ENCODE results near the gene RASGRF1. TPM values are rescaled to one million over a fixed set of nuclear protein-coding genes. Genes with fewer than 3 reads are reported as not detected.

RASGRF1 gene
- total RNA-seq, 1 donor from 2014 or later: not detected

DNA sequence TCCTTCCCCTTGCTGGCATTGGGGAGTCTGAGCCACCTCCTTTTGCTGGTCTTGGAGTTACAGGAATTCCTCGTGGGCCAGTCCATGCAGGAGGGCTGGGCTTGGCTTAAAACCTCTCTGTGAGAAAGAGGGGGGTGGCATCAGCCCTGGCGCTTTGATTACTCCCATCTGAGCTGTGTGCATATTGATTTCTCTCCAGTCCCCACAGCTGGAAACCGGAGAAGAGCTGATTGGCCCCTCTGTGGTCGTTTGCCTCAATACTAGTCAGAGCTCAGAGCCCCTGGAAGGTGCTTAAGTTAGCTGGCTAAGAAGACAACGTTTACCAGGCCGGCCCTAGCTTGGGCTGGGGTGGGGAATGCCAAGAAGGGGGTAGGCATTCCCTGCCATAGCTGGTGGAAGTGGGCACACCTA, 4.0 kb upstream of the RASGRF1 start:
- H3K36me3 ChIP-seq: no peaks in the 10 kb centered on the region
- H3K27me3 ChIP-seq: no peaks in the 10 kb centered on the region
- H3K4me3 ChIP-seq: no peak overlapping the region
- intact Hi-C loops (cut with DNase I): no loop called here
- no peaks in the 10 kb centered on the region for H3K9me3 ChIP-seq
- DNase-seq (ENCODE audit: extremely low spot score in 2 of 2): peak in 1 of 2 donors; percentile 79
- peaks cover 27% of the 10 kb centered on the region for H3K4me1 ChIP-seq
- H3K27ac ChIP-seq: no peak overlapping the region
- TF ChIP-seq POLR2AphosphoS5 (IDR thresholded peaks at IDR 0.05; ENCODE audit: insufficient read depth in 1 of 2, low read depth in 1 of 2) (no peak), POLR2A (IDR thresholded peaks at IDR 0.05) (no peak)
- TF ChIP-seq, protein P1, sequence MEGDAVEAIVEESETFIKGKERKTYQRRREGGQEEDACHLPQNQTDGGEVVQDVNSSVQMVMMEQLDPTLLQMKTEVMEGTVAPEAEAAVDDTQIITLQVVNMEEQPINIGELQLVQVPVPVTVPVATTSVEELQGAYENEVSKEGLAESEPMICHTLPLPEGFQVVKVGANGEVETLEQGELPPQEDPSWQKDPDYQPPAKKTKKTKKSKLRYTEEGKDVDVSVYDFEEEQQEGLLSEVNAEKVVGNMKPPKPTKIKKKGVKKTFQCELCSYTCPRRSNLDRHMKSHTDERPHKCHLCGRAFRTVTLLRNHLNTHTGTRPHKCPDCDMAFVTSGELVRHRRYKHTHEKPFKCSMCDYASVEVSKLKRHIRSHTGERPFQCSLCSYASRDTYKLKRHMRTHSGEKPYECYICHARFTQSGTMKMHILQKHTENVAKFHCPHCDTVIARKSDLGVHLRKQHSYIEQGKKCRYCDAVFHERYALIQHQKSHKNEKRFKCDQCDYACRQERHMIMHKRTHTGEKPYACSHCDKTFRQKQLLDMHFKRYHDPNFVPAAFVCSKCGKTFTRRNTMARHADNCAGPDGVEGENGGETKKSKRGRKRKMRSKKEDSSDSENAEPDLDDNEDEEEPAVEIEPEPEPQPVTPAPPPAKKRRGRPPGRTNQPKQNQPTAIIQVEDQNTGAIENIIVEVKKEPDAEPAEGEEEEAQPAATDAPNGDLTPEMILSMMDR (IDR thresholded peaks at IDR 0.05): no peak

DNA sequence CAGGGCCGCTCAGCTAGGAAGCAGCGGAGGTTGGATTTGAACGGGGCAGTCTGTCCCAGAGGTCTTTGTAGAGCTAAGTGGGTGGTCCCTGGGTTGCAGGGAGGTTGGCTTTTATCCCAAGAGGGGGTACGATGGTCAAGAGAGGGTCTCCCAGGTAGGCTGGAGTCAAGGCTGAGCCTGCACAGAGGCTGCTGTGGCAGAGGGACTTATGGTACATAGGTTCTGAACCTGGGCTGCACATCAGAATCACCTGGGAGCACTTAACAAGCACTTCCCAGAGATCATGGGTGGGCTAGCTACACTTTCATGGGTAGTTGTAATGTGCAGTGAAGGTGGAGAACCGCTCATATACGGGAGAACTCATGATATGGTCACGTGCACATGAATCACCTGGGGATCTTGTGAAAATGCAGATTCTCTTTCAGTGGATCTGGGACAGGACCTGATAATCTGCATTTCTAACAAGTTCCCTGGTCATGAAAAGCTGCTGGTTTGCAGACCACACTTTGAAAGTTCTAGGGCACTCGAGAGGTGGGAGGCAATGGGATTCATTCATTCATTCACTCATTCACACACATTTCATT, 2.9 kb upstream of the RASGRF1 start:
- Histone ChIP-seq H3K4me1 (peaks cover 33% of the 10 kb centered on the region), H3K27ac (no peak overlapping the region), H3K4me3 (no peak overlapping the region), H3K9me3 (no peaks in the 10 kb centered on the region), H3K27me3 (no peaks in the 10 kb centered on the region), H3K36me3 (no peaks in the 10 kb centered on the region)
- DNase-seq (ENCODE audit: extremely low spot score in 2 of 2): peak in 1 of 2 donors; percentile 55
- no peak for TF ChIP-seq POLR2AphosphoS5 (IDR thresholded peaks at IDR 0.05; ENCODE audit: insufficient read depth in 1 of 2, low read depth in 1 of 2)
- TF ChIP-seq, protein P1 (IDR thresholded peaks at IDR 0.05): no peak
- no peak for TF ChIP-seq POLR2A (IDR thresholded peaks at IDR 0.05)
- intact Hi-C loops (cut with DNase I): no loop called here

DNA sequence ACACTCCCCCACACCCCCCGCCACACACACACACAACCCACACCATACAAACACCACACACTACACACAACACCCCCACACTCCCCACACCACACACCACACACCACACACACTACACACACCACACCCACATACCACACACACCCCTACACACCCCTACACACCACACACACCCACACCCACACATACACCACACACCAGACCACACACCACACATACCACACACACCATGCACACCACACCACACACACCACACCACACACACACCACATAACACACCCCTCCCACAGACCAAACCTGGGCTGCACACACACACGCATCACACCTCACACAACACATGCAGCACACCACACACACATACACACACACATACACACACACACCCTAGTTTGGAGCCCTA, 1.8 kb upstream of the RASGRF1 start:
- Histone ChIP-seq H3K9me3 (no peaks in the 10 kb centered on the region), H3K36me3 (no peaks in the 10 kb centered on the region), H3K4me3 (no peak overlapping the region), H3K4me1 (peaks cover 33% of the 10 kb centered on the region), H3K27ac (no peak overlapping the region), H3K27me3 (no peaks in the 10 kb centered on the region)
- DNase-seq (ENCODE audit: extremely low spot score in 2 of 2): peak in 1 of 2 donors; percentile 64
- TF ChIP-seq, protein P1 (IDR thresholded peaks at IDR 0.05): no peak
- TF ChIP-seq POLR2AphosphoS5 (IDR thresholded peaks at IDR 0.05; ENCODE audit: insufficient read depth in 1 of 2, low read depth in 1 of 2): no peak
- no peak for TF ChIP-seq POLR2A (IDR thresholded peaks at IDR 0.05)
- intact Hi-C loops (cut with DNase I): no loop called here

DNA sequence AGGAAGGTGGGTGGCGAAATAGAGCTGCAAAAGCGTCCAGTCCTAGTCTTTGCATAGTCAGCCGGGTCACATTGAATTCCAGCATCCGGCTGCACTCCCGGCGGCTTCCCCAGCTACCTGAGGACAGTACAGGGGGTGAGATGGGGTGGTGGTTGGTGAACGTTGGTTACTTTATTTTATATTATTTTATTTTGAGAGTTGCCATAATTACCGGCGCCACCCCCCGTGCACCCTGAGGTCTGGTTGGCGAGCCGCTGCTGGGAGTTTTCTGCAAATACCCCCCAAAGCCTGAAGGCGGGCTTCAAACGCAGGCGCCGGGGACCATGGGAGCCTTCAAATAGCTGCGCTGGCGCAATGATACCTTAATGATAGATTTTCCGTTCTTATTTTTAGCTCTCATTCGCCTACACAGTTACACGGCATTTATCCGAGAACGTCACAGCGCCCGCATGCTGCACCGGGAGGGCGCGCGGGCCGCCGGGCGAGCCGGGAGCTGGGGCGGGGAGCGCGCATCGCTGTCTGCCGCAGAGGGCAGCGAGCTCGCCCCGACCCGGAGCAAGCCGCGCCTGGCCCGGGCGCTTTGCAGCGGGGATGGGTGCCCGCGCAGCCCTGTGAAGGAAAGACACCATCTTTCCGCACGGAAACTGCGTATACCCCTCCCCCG, 756 bp upstream of the RASGRF1 start:
- DNase-seq (ENCODE audit: extremely low spot score in 2 of 2): peak in 1 of 2 donors; percentile 61
- H3K27me3 ChIP-seq: no peaks in the 10 kb centered on the region
- no peak overlapping the region for H3K27ac ChIP-seq
- intact Hi-C loops (cut with DNase I): no loop called here
- TF ChIP-seq, protein P1 (IDR thresholded peaks at IDR 0.05): no peak
- TF ChIP-seq POLR2A (IDR thresholded peaks at IDR 0.05): no peak
- TF ChIP-seq POLR2AphosphoS5 (IDR thresholded peaks at IDR 0.05; ENCODE audit: insufficient read depth in 1 of 2, low read depth in 1 of 2): no peak
- no peaks in the 10 kb centered on the region for H3K9me3 ChIP-seq
- peak overlapping the region; percentile 20 to 37 for H3K4me3 ChIP-seq
- H3K4me1 ChIP-seq: peaks cover 33% of the 10 kb centered on the region
- H3K36me3 ChIP-seq: no peaks in the 10 kb centered on the region

DNA sequence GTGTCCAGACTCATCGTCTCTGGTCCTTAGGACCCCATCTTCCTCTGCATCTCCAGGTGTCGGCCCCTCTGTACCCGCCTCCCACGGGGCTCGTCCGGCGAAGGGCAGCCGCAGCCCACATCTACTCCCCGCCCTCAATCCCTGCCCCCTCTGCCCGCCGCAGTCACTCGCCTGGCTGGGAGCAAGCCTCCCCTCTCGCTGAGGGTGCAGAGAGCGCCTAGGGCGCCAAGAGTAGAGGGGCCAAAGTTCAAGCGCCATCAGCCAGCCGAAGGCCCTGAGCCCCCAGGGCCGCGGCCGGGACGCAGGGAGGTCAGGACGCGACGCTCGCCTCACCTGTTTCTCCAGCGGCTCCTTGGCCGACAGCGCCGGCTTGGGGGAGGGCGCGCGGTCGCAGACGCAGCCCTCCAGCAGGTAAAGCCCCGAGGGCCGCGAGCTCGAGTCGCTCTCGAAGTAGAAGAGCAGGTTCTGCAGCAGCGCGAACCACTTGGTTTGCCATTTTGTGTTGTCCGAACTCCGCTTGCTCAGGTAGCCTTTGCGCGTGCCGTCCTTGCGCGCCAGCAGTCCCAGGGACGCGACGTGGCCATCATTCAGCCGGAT, 592 bp downstream of the RASGRF1 start:
- Histone ChIP-seq H3K27ac (no peak overlapping the region), H3K4me1 (peaks cover 33% of the 10 kb centered on the region), H3K27me3 (no peaks in the 10 kb centered on the region), H3K4me3 (peak overlapping the region; percentile 20 to 39), H3K9me3 (no peaks in the 10 kb centered on the region), H3K36me3 (no peaks in the 10 kb centered on the region)
- DNase-seq (ENCODE audit: extremely low spot score in 2 of 2): peak in 1 of 2 donors; percentile 58
- intact Hi-C loops (cut with DNase I): no loop called here
- TF ChIP-seq POLR2A (IDR thresholded peaks at IDR 0.05): no peak
- TF ChIP-seq, protein P1 (IDR thresholded peaks at IDR 0.05): no peak
- no peak for TF ChIP-seq POLR2AphosphoS5 (IDR thresholded peaks at IDR 0.05; ENCODE audit: insufficient read depth in 1 of 2, low read depth in 1 of 2)
